PC-3 (cell line): ENCODE results near the gene DCHS1. TPM values are rescaled to one million over a fixed set of nuclear protein-coding genes. Genes with fewer than 3 reads are reported as not detected.

Experiments
- ATAC-seq: fragments of 200-7000 bp; cut with Tn5 transposase; 2 replicates; pipeline ENCODE4 v1.9.1; 2020; ENCODE audit warnings: mild to moderate bottlenecking, moderate library complexity
- BruUV-seq: library from RNA; stranded (reverse); fragments of 400-500 nt; replicated peaks from 2 replicates; lab custom pipeline; 2021; lab: Mats Ljungman, UMichigan
- CTCF ChIA-PET: fragments of 300-600 bp; sonication (Branson Sonifier 250); formaldehyde crosslinking; loops from one replicate; lab custom pipeline; 2022; ENCODE audit warnings: antibody characterized with exemption; lab: Charles Lee
- POLR2A ChIA-PET: fragments of 300-600 bp; sonication (Branson Sonifier 250); formaldehyde crosslinking; loops from one replicate; lab custom pipeline; 2022; ENCODE audit warnings: antibody characterized with exemption; ENCODE audit not compliant: unreplicated experiment; lab: Charles Lee
- DNase-seq: peaks from one replicate; pipeline ENCODE4 v3.0.0-alpha.2; 2015
- H2AFZ ChIP-seq: fragments of 300-600 bp; sonication (generic); 2 replicates; pipeline ENCODE4 v1.6.0; 2016; ENCODE audit warnings: antibody characterized with exemption, low read length
- H3F3A ChIP-seq: fragments of 300-600 bp; sonication (generic); one replicate; pipeline ENCODE4 v1.6.0; 2017; ENCODE audit warnings: antibody characterized with exemption, low read length, control low read depth, mild to moderate bottlenecking; ENCODE audit not compliant: unreplicated experiment
- H3K27ac ChIP-seq: fragments of 300-600 bp; sonication (generic); 2 replicates; pipeline ENCODE4 v1.5.1; 2016; ENCODE audit warnings: mild to moderate bottlenecking, low read length
- H3K27me3 ChIP-seq: fragments of 300-600 bp; sonication (generic); 2 replicates; pipeline ENCODE4 v1.6.1; 2016; ENCODE audit warnings: low read length, mixed read lengths
- H3K36me3 ChIP-seq: fragments of 300-600 bp; sonication (generic); 2 replicates; pipeline ENCODE4 v1.6.1; 2016; ENCODE audit warnings: low read depth, mixed run types, low read length, mixed read lengths
- H3K4me1 ChIP-seq: fragments of 300-600 bp; sonication (generic); 2 replicates; pipeline ENCODE4 v1.5.1; 2016; ENCODE audit warnings: low read length; ENCODE audit not compliant: insufficient read depth
- H3K4me2 ChIP-seq: fragments of 300-600 bp; sonication (generic); 2 replicates; pipeline ENCODE4 v1.6.0; 2016; ENCODE audit warnings: low read length
- H3K4me3 ChIP-seq: fragments of 300-600 bp; sonication (generic); 2 replicates; pipeline ENCODE4 v1.5.1; 2016; ENCODE audit warnings: mild to moderate bottlenecking, low read length, mixed read lengths
- H3K79me2 ChIP-seq: fragments of 300-600 bp; sonication (generic); 2 replicates; pipeline ENCODE4 v1.6.1; 2017; ENCODE audit warnings: low read length, mixed read lengths
- H3K9ac ChIP-seq: fragments of 300-600 bp; sonication (generic); 2 replicates; pipeline ENCODE4 v1.6.0; 2016; ENCODE audit warnings: mild to moderate bottlenecking, low read length
- H3K9me2 ChIP-seq: fragments of 300-600 bp; sonication (generic); replicated peaks from 2 replicates; pipeline ENCODE4 v1.6.1; 2016; ENCODE audit warnings: mixed run types, low read length, mixed read lengths
- H3K9me3 ChIP-seq: fragments of 300-600 bp; sonication (generic); 2 replicates; pipeline ENCODE4 v1.6.1; 2016; ENCODE audit warnings: low read length, mixed read lengths
- H4K20me1 ChIP-seq: fragments of 300-600 bp; sonication (generic); 2 replicates; pipeline ENCODE4 v1.6.1; 2016; ENCODE audit warnings: low read length, mixed read lengths
- EZH2 ChIP-seq: fragments of 300-600 bp; sonication (generic); IDR thresholded peaks from one replicate; pipeline ENCODE4 v1.6.1; 2017; ENCODE audit warnings: antibody characterized with exemption, mild to moderate bottlenecking, low read length; ENCODE audit not compliant: unreplicated experiment
- EZH2phosphoT487 ChIP-seq: fragments of 300-600 bp; sonication (generic); IDR thresholded peaks from 2 replicates; pipeline ENCODE4 v1.6.1; 2018; ENCODE audit warnings: mild to moderate bottlenecking, antibody characterized with exemption, low read length, borderline replicate concordance
- intact Hi-C: fragments of 100-400 bp; cut with micrococcal nuclease; formaldehyde crosslinking; loops from 2 replicates; pipeline ENCODE4 v1.9.0; 2023
- total RNA-seq: library from RNA; depleted of rRNA; stranded (reverse); fragments of >200 nt; gene quantifications from 2 replicates; pipeline ENCODE4 v1.2.3, GENCODE V29; 2014
- TF ChIP-seq, protein P1 (sequence below): fragments of 300-600 bp; sonication (generic); conservative IDR thresholded peaks from 2 replicates; pipeline ENCODE4 v1.5.1; 2017; ENCODE audit warnings: antibody characterized with exemption, low read depth, mild to moderate bottlenecking, low read length

DCHS1 gene
- total RNA-seq, 1 experiment from 2014 or later, result under 0.01 TPM

DNA sequence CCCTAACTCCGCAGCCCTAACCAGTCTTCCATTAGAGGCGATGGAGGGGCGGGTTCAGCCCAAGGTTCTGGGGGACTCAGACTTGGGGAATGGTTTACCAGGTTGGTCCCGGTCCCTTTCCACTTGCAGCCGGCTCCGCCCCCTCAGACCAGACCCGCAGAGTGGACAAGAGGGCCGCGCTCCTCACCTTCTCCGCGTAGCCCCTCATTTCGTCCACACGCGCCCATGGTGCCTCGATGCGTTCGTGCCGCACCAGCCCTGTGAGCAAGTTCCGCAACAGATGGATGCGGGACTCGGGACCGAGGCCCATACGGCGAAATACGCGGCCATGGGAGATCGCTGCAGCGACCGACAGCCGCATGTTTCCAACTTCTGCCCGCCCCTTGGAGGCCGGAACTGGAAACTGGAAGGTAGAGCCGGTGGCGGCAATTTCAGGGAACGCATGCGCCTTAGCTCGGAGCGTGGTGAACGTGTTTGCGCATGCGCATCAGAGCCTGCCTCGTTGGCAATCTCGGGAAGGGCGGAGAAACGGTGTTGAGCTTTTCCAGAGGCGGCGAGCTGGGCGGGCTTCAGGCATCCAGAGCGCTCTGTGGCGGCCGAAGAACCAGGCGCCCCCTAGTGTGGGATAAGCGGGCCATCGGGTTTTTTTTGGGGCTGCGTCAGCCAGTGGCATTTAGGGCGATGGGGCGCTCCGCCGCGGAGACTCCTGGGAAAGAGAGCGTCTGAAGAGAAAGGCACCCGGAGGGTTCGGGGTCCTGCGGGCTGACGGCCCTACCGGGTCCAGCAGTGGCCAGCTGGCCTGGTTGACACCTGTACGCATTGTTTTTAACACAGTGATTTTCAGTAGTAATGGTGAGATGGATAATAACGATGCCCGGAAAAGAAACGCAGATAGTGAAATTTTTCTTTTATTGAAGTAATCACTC is 27.6 kb upstream of the DCHS1 start, which contains the start of gene MRPL17:
Gene MRPL17 (minus strand): TSS at position 405 of the 926 bp plus-strand sequence. CDS start 44 bp downstream, at position 361.
- ChIA-PET CTCF (interaction anchor here (0.6 to 1.1 kb wide), 10 partner anchors 10 to 152 kb away, joined by 3 to 11 read pairs (median 4); partner anchors contain the start of gene TPP1), POLR2A (interaction anchor here (0.5 to 1.1 kb wide), 9 partner anchors 11 to 337 kb away, joined by 3 to 6 read pairs (median 4); partner anchors contain the start of genes APBB1, ARFIP2, NLRP14 and TAF10)
- ATAC-seq (peak; percentile 94), DNase-seq (peak; percentile 98)
- TSS peak; percentile 75 for BruUV-seq
- peak within 1 kb of the TSS; percentile 81 for H3K4me3 ChIP-seq
- peaks cover 16% of the 10 kb centered on the region for H3K36me3 ChIP-seq
- H3K9me2 ChIP-seq, result no peaks in the 10 kb centered on the region
- H4K20me1 ChIP-seq, result peaks cover 17% of the 10 kb centered on the region
- peak within 1 kb of the TSS; percentile 41 for H3K27ac ChIP-seq
- no peaks in the 10 kb centered on the region for H3K9me3 ChIP-seq
- H3K27me3 ChIP-seq, result no peaks in the 10 kb centered on the region
- TF ChIP-seq EZH2, result no peak
- TF ChIP-seq, protein P1, sequence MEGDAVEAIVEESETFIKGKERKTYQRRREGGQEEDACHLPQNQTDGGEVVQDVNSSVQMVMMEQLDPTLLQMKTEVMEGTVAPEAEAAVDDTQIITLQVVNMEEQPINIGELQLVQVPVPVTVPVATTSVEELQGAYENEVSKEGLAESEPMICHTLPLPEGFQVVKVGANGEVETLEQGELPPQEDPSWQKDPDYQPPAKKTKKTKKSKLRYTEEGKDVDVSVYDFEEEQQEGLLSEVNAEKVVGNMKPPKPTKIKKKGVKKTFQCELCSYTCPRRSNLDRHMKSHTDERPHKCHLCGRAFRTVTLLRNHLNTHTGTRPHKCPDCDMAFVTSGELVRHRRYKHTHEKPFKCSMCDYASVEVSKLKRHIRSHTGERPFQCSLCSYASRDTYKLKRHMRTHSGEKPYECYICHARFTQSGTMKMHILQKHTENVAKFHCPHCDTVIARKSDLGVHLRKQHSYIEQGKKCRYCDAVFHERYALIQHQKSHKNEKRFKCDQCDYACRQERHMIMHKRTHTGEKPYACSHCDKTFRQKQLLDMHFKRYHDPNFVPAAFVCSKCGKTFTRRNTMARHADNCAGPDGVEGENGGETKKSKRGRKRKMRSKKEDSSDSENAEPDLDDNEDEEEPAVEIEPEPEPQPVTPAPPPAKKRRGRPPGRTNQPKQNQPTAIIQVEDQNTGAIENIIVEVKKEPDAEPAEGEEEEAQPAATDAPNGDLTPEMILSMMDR, result peak; percentile 84
- intact Hi-C loops, result loop anchor here (1.0 to 2.0 kb wide), 5 partner anchors 20 to 202 kb away; partner anchors contain the start of genes ARFIP2, ILK, RRP8 and TIMM10B
- peaks cover 5% of the 10 kb centered on the region; the same call in 1 of the 2 replicates for H3K4me1 ChIP-seq
- H2AFZ ChIP-seq, result peak within 1 kb of the TSS; percentile 91
- H3K4me2 ChIP-seq, result peak within 1 kb of the TSS; percentile 96
- peaks cover 23% of the 10 kb centered on the region for H3K79me2 ChIP-seq
- H3F3A ChIP-seq, result no peaks in the 10 kb centered on the region
- peak within 1 kb of the TSS; percentile 98 for H3K9ac ChIP-seq

GRCh38 chr11:6682591-6682935 is 27.0 kb upstream of the DCHS1 start:
- Histone ChIP-seq H3K9ac (peak overlapping the region; percentile 98), H3F3A (no peaks in the 10 kb centered on the region), H3K27ac (peak overlapping the region; percentile 41; the same call in 1 of the 2 replicates), H3K79me2 (peaks cover 23% of the 10 kb centered on the region), H3K27me3 (no peaks in the 10 kb centered on the region), H3K4me2 (peak overlapping the region; percentile 96), H3K4me3 (peak overlapping the region; percentile 81), H4K20me1 (peaks cover 17% of the 10 kb centered on the region), H3K36me3 (peaks cover 16% of the 10 kb centered on the region), H3K4me1 (peaks cover 5% of the 10 kb centered on the region; the same call in 1 of the 2 replicates), H3K9me2 (no peaks in the 10 kb centered on the region), H3K9me3 (no peaks in the 10 kb centered on the region), H2AFZ (peak overlapping the region; percentile 76)
- ATAC-seq (peak; percentile 3), DNase-seq (no peak)
- no peak for TF ChIP-seq EZH2
- TF ChIP-seq, protein P1, result no peak
- TF ChIP-seq EZH2phosphoT487, result no peak
- BruUV-seq, result no TSS peak
- intact Hi-C loops, result loop anchor here (2.0 kb wide), 1 partner anchor 20 kb away; no protein-coding TSS in a partner anchor
- ChIA-PET CTCF (interaction anchor here (0.7 to 1.1 kb wide), 5 partner anchors 11 to 303 kb away, joined by 3 to 11 read pairs (median 4); no protein-coding TSS in a partner anchor), POLR2A (interaction anchor here (0.6 to 1.1 kb wide), 2 partner anchors 201 to 338 kb away, joined by 4 to 5 read pairs; partner anchors contain the start of genes ARFIP2, NLRP14 and TIMM10B)
